H1 (cell line): ENCODE data around the gene KANSL1. TPM values are rescaled to one million over a fixed set of nuclear protein-coding genes. Genes with fewer than 3 reads are reported as not detected.

Experiments used
- CBX8 ChIP-seq: fragments of 300-800, 300-1000 bp; sonication (generic); IDR thresholded peaks from 2 replicates; pipeline ENCODE4 v1.7.1; 2016; ENCODE audit warnings: low read depth, low read length, borderline replicate concordance
- CHD7 ChIP-seq: fragments of 300-600 bp; sonication (generic); IDR thresholded peaks from 2 replicates; pipeline ENCODE4 v1.7.1; 2012; ENCODE audit warnings: low read length, moderate library complexity, mild to moderate bottlenecking, inconsistent platforms; ENCODE audit not compliant: insufficient replicate concordance
- E2F6 ChIP-seq: IDR thresholded peaks from 2 replicates; pipeline ENCODE4 v1.6.1; 2012; ENCODE audit warnings: inconsistent platforms
- EGR1 ChIP-seq: IDR thresholded peaks from 2 replicates; pipeline ENCODE4 v1.6.1; 2011; ENCODE audit warnings: low read depth, low read length, borderline replicate concordance
- FOSL1 ChIP-seq: IDR thresholded peaks from 2 replicates; pipeline ENCODE4 v1.6.1; 2011; ENCODE audit warnings: mild to moderate bottlenecking, low read depth, low read length, moderate library complexity; ENCODE audit not compliant: insufficient read depth
- RBBP5 ChIP-seq: IDR thresholded peaks from 2 replicates; pipeline ENCODE4 v1.7.1; 2012; ENCODE audit warnings: low read depth, mild to moderate bottlenecking, inconsistent platforms, low read length, moderate library complexity, borderline replicate concordance
- RXRA ChIP-seq: IDR thresholded peaks from 2 replicates; pipeline ENCODE4 v1.6.1; 2011; ENCODE audit warnings: low read depth, mild to moderate bottlenecking, low read length, moderate library complexity; ENCODE audit not compliant: insufficient read depth
- SIN3A ChIP-seq, 2 experiments: IDR thresholded peaks in 1 of 2; conservative IDR thresholded peaks in 1 of 2; 2 replicates each; pipeline ENCODE4 v1.6.1; 2011 to 2012; ENCODE audit warnings: low read length in 2 of 2, improper control_type of control experiment in 1 of 2, low read depth in 1 of 2, mild to moderate bottlenecking in 1 of 2
- SP2 ChIP-seq: IDR thresholded peaks from 2 replicates; pipeline ENCODE4 v1.6.1; 2012; ENCODE audit warnings: mild to moderate bottlenecking, low read length, inconsistent platforms
- SP4 ChIP-seq: IDR thresholded peaks from 2 replicates; pipeline ENCODE4 v1.6.1; 2012; ENCODE audit warnings: low read length, inconsistent platforms
- ZNF274 ChIP-seq: IDR thresholded peaks from 2 replicates; pipeline ENCODE4 v1.7.0; 2012; ENCODE audit warnings: low read length, borderline replicate concordance; ENCODE audit errors: extremely low read depth
- polyA plus RNA-seq, 7 experiments: library from polyadenylated mRNA; depleted of rRNA in 3 of 7; stranded (reverse) in 5 of 7; unstranded in 2 of 7; fragments of >200 nt in 5 of 7; fragments of 200-250 nt in 2 of 7; gene quantifications; 1 replicate in 5 of 7; 2 replicates in 1 of 7; 4 replicates in 1 of 7; pipeline versions ENCODE4 v1.2.1 to v1.2.3, GENCODE V29; 2011 to 2013; ENCODE audit warnings: missing spikeins in 2 of 7, mixed read lengths in 2 of 7
- total RNA-seq: library from RNA; stranded (reverse); fragmentation: NEBNext Ultra II Directional; extraction: Animal tissue kit (Norgen Biotek cat#: 25700); gene quantifications from 2 replicates; pipeline ENCODE4 v1.2.1, GENCODE V29; 2021

Gene KANSL1
- total and polyA plus RNA-seq, 2 of the 8 experiments (the other 6 are each of a cell fraction or from before 2014, with no cell fraction given), result 34.0 to 128 TPM

GRCh38 chr17:46007461-46007965 is 185.7 kb downstream of the KANSL1 start (continued):
- TF ChIP-seq CHD7 (no peak), ZNF274 (no peak), SIN3A (conservative IDR thresholded peaks at IDR 0.05 in 1 of 2, IDR thresholded peaks at IDR 0.05 in 1 of 2; ENCODE audit: low read depth in 1 of 2, low read length in 2 of 2) (no peak), FOSL1 (no peak), CBX8 (no peak), SP4 (no peak), RBBP5 (no peak), E2F6 (no peak), SP2 (no peak), EGR1 (no peak), RXRA (no peak)
